ENCODE results near the gene NIF3L1. TPM values are rescaled to one million over a fixed set of nuclear protein-coding genes. Genes with fewer than 3 reads are reported as not detected.

The NIF3L1 gene
- total and polyA plus RNA-seq, 2 of the 8 experiments (the other 6 are each of a cell fraction or from before 2014, with no cell fraction given): 63.4 to 126 TPM

GRCh38 chr2:200899482-200899881 lies 10.3 kb downstream of the NIF3L1 start:
- no peak overlapping the region for H3K27ac ChIP-seq (ENCODE audit: low read depth, low read length)
- TF ChIP-seq RBBP5 (IDR thresholded peaks at IDR 0.05; ENCODE audit: borderline replicate concordance, low read depth, low read length) (no peak), TCF12 (IDR thresholded peaks at IDR 0.05; ENCODE audit: low read depth, low read length) (no peak)
- no peak overlapping the region for H4K91ac ChIP-seq (replicated peaks; ENCODE audit: insufficient read length, low read length)
- H2BK120ac ChIP-seq (replicated peaks; ENCODE audit: low read depth, low read length): no peak overlapping the region
- ChIA-PET POLR2A (ENCODE audit: partially characterized antibody) (interaction anchor here (1.3 kb wide), 1 partner anchor 9 kb away, joined by 6 read pairs; no protein-coding TSS in a partner anchor), CTCF (ENCODE audit: partially characterized antibody) (interaction anchor here (1.1 kb wide), 1 partner anchor 14 kb away, joined by 3 read pairs; no protein-coding TSS in a partner anchor)
- H2BK20ac ChIP-seq (ENCODE audit: low read length): no peak overlapping the region
- no peak overlapping the region for H3K18ac ChIP-seq (ENCODE audit: extremely low read depth, low read length)
- no peak overlapping the region for H3K23ac ChIP-seq (ENCODE audit: insufficient read length)
- H3K9ac ChIP-seq (replicated peaks in 1 of 4; ENCODE audit: extremely low read depth in 1 of 4, low read depth in 3 of 4, low read length in 3 of 4): no peak overlapping the region
- no peak overlapping the region for H3K4me3 ChIP-seq (ENCODE audit: extremely low read depth in 1 of 4, insufficient read depth in 2 of 4, low read depth in 3 of 4, low read length in 4 of 4)
- H3K27me3 ChIP-seq (replicated peaks in 1 of 4; ENCODE audit: control insufficient read depth in 3 of 4, extremely low read depth in 1 of 4, insufficient read depth in 3 of 4, low read length in 3 of 4): no peaks in the 10 kb centered on the region
- no peak overlapping the region for H3K4me2 ChIP-seq (ENCODE audit: insufficient read depth in 1 of 2, low read depth in 2 of 2, low read length in 2 of 2)
- no peak overlapping the region for H2AK5ac ChIP-seq (ENCODE audit: low read depth, low read length)
- peaks cover 26 to 79% (median 59%) of the 10 kb centered on the region in 4 experiments for H3K36me3 ChIP-seq (ENCODE audit: control insufficient read depth in 2 of 4, insufficient read depth in 4 of 4, low read length in 3 of 4)
- DNase-seq (ENCODE audit: low read depth in 1 of 2, low spot score in 2 of 2) (no peak), FAIRE-seq (no peak)
- no peaks in the 10 kb centered on the region for H3K23me2 ChIP-seq (ENCODE audit: low read depth, low read length)
- H4K20me1 ChIP-seq (replicated peaks in 1 of 2; ENCODE audit: control insufficient read depth in 1 of 2, insufficient read depth in 2 of 2, low read length in 2 of 2): peaks cover 0 to 5% of the 10 kb centered on the region in 2 experiments
- H4K8ac ChIP-seq (ENCODE audit: extremely low read depth, insufficient read depth, low read length): no peak overlapping the region
- no peak overlapping the region for H3K14ac ChIP-seq (ENCODE audit: insufficient read length)
- no peak overlapping the region for H2AFZ ChIP-seq (ENCODE audit: low read length)
- no peaks in the 10 kb centered on the region for H3K4me1 ChIP-seq (replicated peaks in 1 of 4; ENCODE audit: control insufficient read depth in 3 of 4, insufficient read depth in 4 of 4, low read length in 3 of 4)
- no peaks in the 10 kb centered on the region for H3K9me3 ChIP-seq (ENCODE audit: insufficient read depth in 2 of 2, low read depth in 1 of 2, low read length in 1 of 2)
- peaks cover 2% of the 10 kb centered on the region; the same call in 1 of the 2 replicates for H3K79me1 ChIP-seq (ENCODE audit: low read depth, low read length)
- H2BK15ac ChIP-seq (ENCODE audit: low read length): no peak overlapping the region
- no peak overlapping the region for H4K5ac ChIP-seq (ENCODE audit: insufficient read length, low read depth, low read length)
- no peak overlapping the region for H3K4ac ChIP-seq (replicated peaks; ENCODE audit: insufficient read length, low read depth, low read length)
- H2BK12ac ChIP-seq (ENCODE audit: low read depth, low read length): no peak overlapping the region
- no peak overlapping the region for H3K56ac ChIP-seq (replicated peaks; ENCODE audit: insufficient read length, low read depth, low read length)
- no peak overlapping the region for H2BK5ac ChIP-seq (ENCODE audit: low read depth, low read length)
- H3K79me2 ChIP-seq (ENCODE audit: control insufficient read depth in 1 of 2, insufficient read depth in 2 of 2, low read length in 2 of 2): no peaks in the 10 kb centered on the region
